K562 (cell line): Measurements from ENCODE around the gene SCN1A. TPM values are rescaled to one million over a fixed set of nuclear protein-coding genes. Genes with fewer than 3 reads are reported as not detected.

ENCODE experiments used
- CBX2 ChIP-seq: fragments of 200-600 bp; sonication (generic); IDR thresholded peaks from one replicate; pipeline ENCODE4 v1.6.1; 2012; ENCODE audit warnings: mild to moderate bottlenecking, low read length, inconsistent platforms; ENCODE audit not compliant: insufficient read depth, poor library complexity, severe bottlenecking
- CHD2 ChIP-seq: IDR thresholded peaks from 2 replicates; pipeline ENCODE4 v1.6.1; 2011; ENCODE audit warnings: low read depth, low read length
- DDX20 ChIP-seq: fragments of 450-650 bp; IDR thresholded peaks from 2 replicates; pipeline ENCODE4 v1.6.1; 2016; ENCODE audit warnings: missing genetic modification characterization, low read depth, mild to moderate bottlenecking, missing compliant biosample characterization, moderate library complexity
- GATAD2B ChIP-seq: fragments of 450-650 bp; IDR thresholded peaks from 2 replicates; pipeline ENCODE4 v1.6.1; 2017; ENCODE audit warnings: mild to moderate bottlenecking, borderline replicate concordance
- NFATC3 ChIP-seq: fragments of 450-650 bp; IDR thresholded peaks from 2 replicates; pipeline ENCODE4 v1.6.1; 2017; ENCODE audit warnings: mild to moderate bottlenecking
- PHF20 ChIP-seq: fragments of 450-650 bp; IDR thresholded peaks from 2 replicates; pipeline ENCODE4 v1.6.1; 2018; ENCODE audit not compliant: partially characterized antibody
- POLR2B ChIP-seq: fragments of 450-650 bp; IDR thresholded peaks from 2 replicates; pipeline ENCODE4 v1.6.1; 2018; ENCODE audit warnings: low read depth; ENCODE audit not compliant: partially characterized antibody
- RCOR1 ChIP-seq, 2 experiments: IDR thresholded peaks; 2 replicates each; pipeline ENCODE4 v1.6.1; 2012; ENCODE audit warnings: low read depth in 2 of 2, low read length in 2 of 2, borderline replicate concordance in 1 of 2, improper control_type of control experiment in 1 of 2
- SIX5 ChIP-seq, 2 experiments: IDR thresholded peaks; 2 replicates each; pipeline ENCODE4 v1.6.1; 2011; ENCODE audit warnings: low read length in 2 of 2, borderline replicate concordance in 1 of 2, low read depth in 1 of 2, mild to moderate bottlenecking in 1 of 2, moderate library complexity in 1 of 2; ENCODE audit not compliant: insufficient read depth in 1 of 2
- TFAM ChIP-seq: fragments of 250-450 bp; sonication (Bioruptor Pico); conservative IDR thresholded peaks from 2 replicates; pipeline ENCODE4 v1.5.0; 2021; ENCODE audit warnings: mild to moderate bottlenecking, moderate library complexity
- TSHZ1 ChIP-seq: fragments of 250-450 bp; sonication (Bioruptor Pico); IDR thresholded peaks from 2 replicates; pipeline ENCODE4 v1.4.0; 2020; ENCODE audit warnings: mild to moderate bottlenecking, moderate library complexity
- ZC3H4 ChIP-seq: sonication (generic); formaldehyde crosslinking; IDR thresholded peaks from 2 replicates; pipeline ENCODE4 v1.9.0; 2021; ENCODE audit warnings: missing genetic modification reagents, borderline replicate concordance
- ZKSCAN3 ChIP-seq: fragments of 250-450 bp; sonication (Bioruptor Pico); IDR thresholded peaks from 2 replicates; pipeline ENCODE4 v1.4.0; 2020
- ZNF133 ChIP-seq: fragments of 250-450 bp; sonication (Bioruptor Pico); IDR thresholded peaks from 2 replicates; pipeline ENCODE4 v1.4.0; 2020; ENCODE audit warnings: mild to moderate bottlenecking
- ZNF140 ChIP-seq: fragments of 250-450 bp; sonication (Bioruptor Pico); IDR thresholded peaks from 2 replicates; pipeline ENCODE4 v1.8.0; 2021; ENCODE audit warnings: moderate library complexity, mild to moderate bottlenecking, inconsistent platforms
- ZNF778 ChIP-seq: fragments of 450-650 bp; formaldehyde crosslinking; IDR thresholded peaks from 2 replicates; pipeline ENCODE4 v1.4.0; 2020; ENCODE audit warnings: mild to moderate bottlenecking, moderate library complexity
- polyA plus RNA-seq, 8 experiments: library from polyadenylated mRNA; depleted of rRNA in 4 of 8; stranded (reverse) in 5 of 8; unstranded in 3 of 8; fragments of >200 nt; fragmentation: Nextera tagmentation in 2 of 8; fragmentation: Illumina TruSeq in 1 of 8; extraction: Ambion mirVana in 2 of 8; extraction: Trizol in 1 of 8; gene quantifications; 2 replicates each; pipeline versions ENCODE4 v1.2.1 to v1.2.3, GENCODE V29; 2011 to 2014; ENCODE audit warnings: inconsistent platforms in 1 of 8, missing spikeins in 1 of 8
- total RNA-seq, 7 experiments: library from RNA; depleted of rRNA in 6 of 7; stranded (reverse); fragments of >200 nt in 6 of 7; fragmentation: Illumina TruSeq in 2 of 7; extraction: Trizol in 2 of 7; gene quantifications; 2 replicates each; pipeline versions ENCODE4 v1.2.1 to v1.2.3, GENCODE V29; 2011 to 2021; ENCODE audit warnings: low replicate concordance in 1 of 7
- TF ChIP-seq, protein P1 (sequence below): IDR thresholded peaks from 2 replicates; pipeline ENCODE4 v1.6.1; 2014; ENCODE audit warnings: antibody characterized with exemption

SCN1A gene
- total and polyA plus RNA-seq, 9 of the 15 experiments (the other 6 are each of a cell fraction or from before 2014, with no cell fraction given): not detected

- TF ChIP-seq POLR2B (peak; percentile 56), PHF20 (peak; percentile 72), ZNF778 (CRISPR knock-in tag) (no peak), ZKSCAN3 (CRISPR knock-in tag) (no peak), TSHZ1 (no peak), ZC3H4 (CRISPR knock-in tag) (no peak), CBX2 (no peak), DDX20 (tag) (no peak), ZNF140 (CRISPR knock-in tag) (no peak), SIX5 (IDR thresholded peaks at IDR 0.05; ENCODE audit: borderline replicate concordance in 1 of 2, insufficient read depth in 1 of 2, low read depth in 1 of 2, low read length in 2 of 2) (no peak), NFATC3 (peak; percentile 88; the same call in 1 of the 2 replicates), CHD2 (no peak), TFAM (CRISPR knock-in tag) (no peak), GATAD2B (no peak), RCOR1 (IDR thresholded peaks at IDR 0.05; ENCODE audit: borderline replicate concordance in 1 of 2, low read depth in 2 of 2, low read length in 2 of 2) (no peak; a peak in 1 of 4 replicates), ZNF133 (no peak)
- TF ChIP-seq, protein P1, sequence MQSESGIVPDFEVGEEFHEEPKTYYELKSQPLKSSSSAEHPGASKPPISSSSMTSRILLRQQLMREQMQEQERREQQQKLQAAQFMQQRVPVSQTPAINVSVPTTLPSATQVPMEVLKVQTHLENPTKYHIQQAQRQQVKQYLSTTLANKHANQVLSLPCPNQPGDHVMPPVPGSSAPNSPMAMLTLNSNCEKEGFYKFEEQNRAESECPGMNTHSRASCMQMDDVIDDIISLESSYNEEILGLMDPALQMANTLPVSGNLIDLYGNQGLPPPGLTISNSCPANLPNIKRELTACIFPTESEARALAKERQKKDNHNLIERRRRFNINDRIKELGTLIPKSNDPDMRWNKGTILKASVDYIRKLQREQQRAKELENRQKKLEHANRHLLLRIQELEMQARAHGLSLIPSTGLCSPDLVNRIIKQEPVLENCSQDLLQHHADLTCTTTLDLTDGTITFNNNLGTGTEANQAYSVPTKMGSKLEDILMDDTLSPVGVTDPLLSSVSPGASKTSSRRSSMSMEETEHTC: no peak
Measured at GRCh38 chr2:165953655-165954606, 173.9 kb downstream of the SCN1A start, which contains the start of gene TTC21B (continued).
